SU-DHL-6 (cell line): Measurements from ENCODE around the gene RIMBP2.
A peak's percentile ranks its signal among the peaks of the same experiment; 100 is the strongest.

Source experiments
- H2AFZ ChIP-seq: fragments of 200-600 bp; sonication (generic); 2 replicates; pipeline ENCODE4 v1.6.1; 2014; ENCODE audit warnings: low read depth, mild to moderate bottlenecking, moderate library complexity, mixed read lengths, antibody characterized with exemption, low read length; ENCODE audit not compliant: severe bottlenecking
- H3F3A ChIP-seq: fragments of 200-600 bp; shearing (Covaris generic); 2 replicates; pipeline ENCODE4 v1.6.0; 2016; ENCODE audit warnings: antibody characterized with exemption, mild to moderate bottlenecking; ENCODE audit not compliant: insufficient read depth
- H3K27ac ChIP-seq: fragments of 200-600 bp; sonication (generic); 2 replicates; pipeline ENCODE4 v1.5.1; 2016; ENCODE audit warnings: low read depth, mild to moderate bottlenecking, low read length, moderate library complexity, mixed read lengths
- H3K27me3 ChIP-seq: fragments of 200-600 bp; sonication (generic), shearing (Covaris generic); 2 replicates; pipeline ENCODE4 v1.6.0; 2014; ENCODE audit warnings: mild to moderate bottlenecking, low read length
- H3K36me3 ChIP-seq: fragments of 200-600 bp; sonication (generic); 2 replicates; pipeline ENCODE4 v1.6.1; 2014; ENCODE audit warnings: mild to moderate bottlenecking, low read length, mixed read lengths
- H3K4me2 ChIP-seq: fragments of 300-600, 200-600 bp; shearing (Covaris generic), sonication (generic); 2 replicates; pipeline ENCODE4 v1.6.0; 2014; ENCODE audit warnings: low read length, low read depth, mild to moderate bottlenecking; ENCODE audit not compliant: poor library complexity, severe bottlenecking
- H3K4me3 ChIP-seq: fragments of 200-600 bp; sonication (generic); 2 replicates; pipeline ENCODE4 v1.5.1; 2014; ENCODE audit warnings: antibody characterized with exemption, low read length, mild to moderate bottlenecking, mixed read lengths; ENCODE audit not compliant: insufficient read depth, poor library complexity, severe bottlenecking
- H3K79me2 ChIP-seq: fragments of 200-600 bp; sonication (generic); 2 replicates; pipeline ENCODE4 v1.6.1; 2014; ENCODE audit warnings: mild to moderate bottlenecking, low read length, moderate library complexity; ENCODE audit not compliant: insufficient read depth
- H3K9ac ChIP-seq: fragments of 200-600 bp; sonication (generic); 2 replicates; pipeline ENCODE4 v1.7.0; 2014; ENCODE audit warnings: mild to moderate bottlenecking, low read length
- H3K9me2 ChIP-seq: fragments of 200-600 bp; sonication (generic); replicated peaks from 2 replicates; pipeline ENCODE4 v1.6.1; 2014; ENCODE audit warnings: low read length; ENCODE audit not compliant: insufficient read depth
- H3K9me3 ChIP-seq: fragments of 200-600 bp; sonication (generic); 2 replicates; pipeline ENCODE4 v1.6.1; 2014; ENCODE audit warnings: low read length, mixed read lengths; ENCODE audit not compliant: insufficient read depth
- H4K20me1 ChIP-seq: fragments of 200-600 bp; sonication (generic); 2 replicates; pipeline ENCODE4 v1.6.1; 2014; ENCODE audit warnings: low read depth, mild to moderate bottlenecking, antibody characterized with exemption, low read length, moderate library complexity, mixed read lengths
- EZH2phosphoT487 ChIP-seq: fragments of 200-600 bp; sonication (generic), shearing (Covaris generic); conservative IDR thresholded peaks from 2 replicates; pipeline ENCODE4 v1.6.1; 2018; ENCODE audit warnings: mild to moderate bottlenecking, antibody characterized with exemption, low read length, moderate library complexity, mixed read lengths
- TF ChIP-seq, protein P1 (sequence below): fragments of 200-600 bp; sonication (generic); IDR thresholded peaks from one replicate; pipeline ENCODE4 v1.5.1; 2017; ENCODE audit warnings: antibody characterized with exemption, mild to moderate bottlenecking, low read length, moderate library complexity; ENCODE audit not compliant: insufficient read depth, poor library complexity, severe bottlenecking

RIMBP2 gene

DNA sequence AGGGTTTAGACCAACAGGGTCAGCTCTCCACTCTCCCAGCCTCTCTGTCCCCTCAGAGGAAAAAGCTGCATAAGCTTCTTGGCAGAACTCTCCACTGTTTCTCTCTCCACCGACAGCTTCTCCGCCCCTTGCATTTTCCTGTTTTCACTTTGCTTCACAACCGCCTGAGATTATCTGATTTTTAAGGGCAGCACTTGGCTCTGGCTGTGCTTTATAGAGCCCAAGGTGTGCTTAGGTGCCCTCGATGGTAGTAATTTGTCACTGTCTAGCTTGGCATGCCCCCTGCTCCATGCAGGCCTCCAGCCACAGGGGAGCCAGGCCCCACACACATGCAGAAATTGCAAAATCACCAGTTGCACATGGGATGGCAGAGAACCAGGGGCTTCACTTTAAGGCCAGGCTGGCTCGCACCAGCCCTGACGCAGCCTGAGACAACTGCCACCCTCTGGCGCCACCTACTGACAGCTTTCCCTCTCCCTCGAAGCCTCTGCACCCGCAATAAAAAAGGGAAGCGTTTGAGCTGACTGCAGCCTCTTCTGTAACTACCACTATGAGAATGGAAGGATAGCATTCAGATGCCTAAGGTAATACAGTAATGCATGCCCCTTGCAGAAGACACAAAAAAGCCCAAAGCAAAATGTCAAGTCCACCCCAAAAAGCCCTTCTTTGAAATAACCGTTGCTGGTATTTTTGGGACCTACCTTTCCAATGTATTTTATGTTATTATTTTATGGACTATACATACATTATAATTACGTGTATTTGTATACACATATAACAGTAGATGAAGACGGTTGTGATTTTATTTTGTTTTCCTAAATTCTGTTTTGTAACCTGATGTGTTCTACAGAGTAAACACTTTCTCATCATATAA, 32.0 kb upstream of the RIMBP2 start:
- Histone ChIP-seq H4K20me1 (no peaks in the 10 kb centered on the region), H3F3A (0 out of 2 replicates have a peak, but pooled peaks cover 3% of the 10 kb centered on the region), H3K4me3 (no peak overlapping the region), H3K9me3 (no peaks in the 10 kb centered on the region), H3K4me2 (no peak overlapping the region), H3K27ac (no peak overlapping the region), H3K79me2 (no peaks in the 10 kb centered on the region), H3K9me2 (no peaks in the 10 kb centered on the region), H3K27me3 (no peaks in the 10 kb centered on the region), H3K36me3 (no peaks in the 10 kb centered on the region), H3K9ac (no peak overlapping the region), H2AFZ (no peak overlapping the region)
- TF ChIP-seq, protein P1, sequence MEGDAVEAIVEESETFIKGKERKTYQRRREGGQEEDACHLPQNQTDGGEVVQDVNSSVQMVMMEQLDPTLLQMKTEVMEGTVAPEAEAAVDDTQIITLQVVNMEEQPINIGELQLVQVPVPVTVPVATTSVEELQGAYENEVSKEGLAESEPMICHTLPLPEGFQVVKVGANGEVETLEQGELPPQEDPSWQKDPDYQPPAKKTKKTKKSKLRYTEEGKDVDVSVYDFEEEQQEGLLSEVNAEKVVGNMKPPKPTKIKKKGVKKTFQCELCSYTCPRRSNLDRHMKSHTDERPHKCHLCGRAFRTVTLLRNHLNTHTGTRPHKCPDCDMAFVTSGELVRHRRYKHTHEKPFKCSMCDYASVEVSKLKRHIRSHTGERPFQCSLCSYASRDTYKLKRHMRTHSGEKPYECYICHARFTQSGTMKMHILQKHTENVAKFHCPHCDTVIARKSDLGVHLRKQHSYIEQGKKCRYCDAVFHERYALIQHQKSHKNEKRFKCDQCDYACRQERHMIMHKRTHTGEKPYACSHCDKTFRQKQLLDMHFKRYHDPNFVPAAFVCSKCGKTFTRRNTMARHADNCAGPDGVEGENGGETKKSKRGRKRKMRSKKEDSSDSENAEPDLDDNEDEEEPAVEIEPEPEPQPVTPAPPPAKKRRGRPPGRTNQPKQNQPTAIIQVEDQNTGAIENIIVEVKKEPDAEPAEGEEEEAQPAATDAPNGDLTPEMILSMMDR, result peak; percentile 70
- TF ChIP-seq EZH2phosphoT487, result no peak

DNA sequence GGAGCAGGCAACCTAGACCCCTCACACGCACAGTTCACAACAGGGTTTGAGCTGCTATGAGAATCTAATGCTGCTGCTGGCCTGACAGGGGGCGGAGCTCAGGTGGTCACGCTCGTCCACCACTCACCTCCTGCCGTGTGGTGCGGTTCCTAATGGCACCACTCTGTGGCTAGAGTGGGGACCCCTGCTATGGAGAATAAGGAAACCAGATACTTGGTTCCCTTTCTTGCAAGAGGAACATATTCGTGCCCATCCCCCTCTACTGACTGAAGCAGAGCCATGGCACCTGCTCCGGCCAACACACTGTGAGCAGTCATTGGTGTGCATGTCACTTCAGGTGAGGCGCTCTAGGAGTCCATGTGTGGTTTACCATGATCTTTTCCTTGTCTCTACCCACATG, 30.4 kb upstream of the RIMBP2 start:
- no peaks in the 10 kb centered on the region for H3K79me2 ChIP-seq
- no peaks in the 10 kb centered on the region for H3K36me3 ChIP-seq
- TF ChIP-seq, protein P1, result no peak
- no peak for TF ChIP-seq EZH2phosphoT487
- H3K4me2 ChIP-seq, result no peak overlapping the region
- H3K9ac ChIP-seq, result no peak overlapping the region
- H3F3A ChIP-seq, result 0 out of 2 replicates have a peak, but pooled peaks cover under 1% of the 10 kb centered on the region
- H3K9me3 ChIP-seq, result no peaks in the 10 kb centered on the region
- H3K27me3 ChIP-seq, result no peaks in the 10 kb centered on the region
- no peak overlapping the region for H3K4me3 ChIP-seq
- no peak overlapping the region for H2AFZ ChIP-seq
- no peaks in the 10 kb centered on the region for H3K9me2 ChIP-seq
- no peaks in the 10 kb centered on the region for H4K20me1 ChIP-seq
- no peak overlapping the region for H3K27ac ChIP-seq

DNA sequence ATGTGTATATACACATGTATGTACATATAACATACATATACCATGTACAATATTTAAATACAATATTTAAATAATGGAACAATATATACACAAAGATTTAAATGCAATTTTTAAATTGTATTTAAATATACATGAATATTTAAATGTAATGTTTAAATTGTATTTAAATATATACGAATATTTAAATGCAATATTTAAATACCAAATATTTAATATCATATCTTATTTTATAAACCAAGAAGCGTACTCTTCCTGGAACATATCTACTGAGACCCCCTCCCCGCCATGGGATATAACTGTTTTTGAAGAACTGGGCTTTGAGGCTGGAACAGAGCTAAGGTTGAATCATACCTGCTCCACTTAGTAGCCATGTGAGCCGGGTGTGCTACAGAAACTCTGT, 29.8 kb upstream of the RIMBP2 start:
- Histone ChIP-seq H4K20me1 (no peaks in the 10 kb centered on the region), H3F3A (no peaks in the 10 kb centered on the region), H3K9me3 (no peaks in the 10 kb centered on the region), H2AFZ (no peak overlapping the region), H3K4me3 (no peak overlapping the region), H3K9ac (no peak overlapping the region), H3K27ac (no peak overlapping the region), H3K36me3 (no peaks in the 10 kb centered on the region), H3K4me2 (no peak overlapping the region), H3K27me3 (no peaks in the 10 kb centered on the region), H3K9me2 (no peaks in the 10 kb centered on the region), H3K79me2 (no peaks in the 10 kb centered on the region)
- TF ChIP-seq, protein P1, result no peak
- no peak for TF ChIP-seq EZH2phosphoT487
